CD14-positive monocyte (primary cell): ENCODE results near the gene MACF1. TPM values are rescaled to one million over a fixed set of nuclear protein-coding genes. Genes with fewer than 3 reads are reported as not detected.

Experiments used
- DNase-seq, 3 donors: peaks; one replicate each; pipeline ENCODE4 v3.0.0-alpha.2; 2011 to 2022
- H2AFZ ChIP-seq: 2 replicates; pipeline ENCODE4 v1.6.0; 2012; ENCODE audit warnings: mild to moderate bottlenecking, low read depth, low read length, inconsistent platforms; ENCODE audit not compliant: insufficient read depth, poor library complexity, severe bottlenecking
- H3K27ac ChIP-seq, 2 donors: 1 replicate in 1 of 2; 2 replicates in 1 of 2; pipeline ENCODE4 v1.5.1; 2012 to 2013; ENCODE audit warnings: low read length in 2 of 2, control low read depth in 1 of 2, inconsistent platforms in 1 of 2, low read depth in 1 of 2, mild to moderate bottlenecking in 1 of 2
- H3K27me3 ChIP-seq, 2 donors: one replicate each; pipeline versions ENCODE4 v1.6.0 to v1.6.1; 2011 to 2013; ENCODE audit warnings: low read length in 2 of 2; ENCODE audit not compliant: control insufficient read depth in 2 of 2, insufficient read depth in 2 of 2
- H3K36me3 ChIP-seq, 2 donors: replicated peaks in 1 of 2; 1 replicate in 1 of 2; 2 replicates in 1 of 2; pipeline versions ENCODE4 v1.5.1 to v1.6.1; 2012 to 2013; ENCODE audit warnings: low read length in 2 of 2, control low read depth in 1 of 2, inconsistent platforms in 1 of 2, mild to moderate bottlenecking in 1 of 2; ENCODE audit not compliant: insufficient read depth in 2 of 2, control insufficient read depth in 1 of 2
- H3K4me1 ChIP-seq, 2 donors: 1 replicate in 1 of 2; 2 replicates in 1 of 2; pipeline versions ENCODE4 v1.5.1 to v1.6.1; 2012 to 2013; ENCODE audit warnings: low read length in 2 of 2, control low read depth in 1 of 2, inconsistent platforms in 1 of 2, mild to moderate bottlenecking in 1 of 2, moderate library complexity in 1 of 2; ENCODE audit not compliant: insufficient read depth in 2 of 2, control insufficient read depth in 1 of 2
- H3K4me2 ChIP-seq: replicated peaks from 2 replicates; pipeline ENCODE3; 2012; ENCODE audit warnings: low read length, moderate library complexity, mild to moderate bottlenecking; ENCODE audit not compliant: poor library complexity, severe bottlenecking; ENCODE audit errors: extremely low read depth
- H3K4me3 ChIP-seq, 3 experiments: fragments of 200-600 bp in 1 of 3; sonication (generic) in 1 of 3; replicated peaks in 1 of 3; 1 replicate in 2 of 3; 2 replicates in 1 of 3; pipeline ENCODE4 v1.5.1; 2011 to 2013; ENCODE audit warnings: low read length in 3 of 3, mild to moderate bottlenecking in 3 of 3, control low read depth in 2 of 3, low read depth in 2 of 3, inconsistent platforms in 1 of 3, moderate library complexity in 1 of 3
- H3K79me2 ChIP-seq: 2 replicates; pipeline ENCODE4 v1.6.0; 2012; ENCODE audit warnings: mild to moderate bottlenecking, control low read depth, inconsistent platforms, low read length, moderate library complexity; ENCODE audit not compliant: insufficient read depth
- H3K9ac ChIP-seq: 2 replicates; pipeline ENCODE4 v1.6.0; 2017; ENCODE audit warnings: low read length, mild to moderate bottlenecking; ENCODE audit not compliant: insufficient read depth, poor library complexity, severe bottlenecking
- H3K9me3 ChIP-seq, 2 donors: replicated peaks in 1 of 2; 1 replicate in 1 of 2; 2 replicates in 1 of 2; pipeline versions ENCODE4 v1.5.1 to v1.6.1; 2012 to 2013; ENCODE audit warnings: low read length in 2 of 2, control low read depth in 1 of 2; ENCODE audit not compliant: control insufficient read depth in 1 of 2, insufficient read depth in 1 of 2
- H4K20me1 ChIP-seq: 2 replicates; pipeline ENCODE4 v1.6.0; 2012; ENCODE audit warnings: mild to moderate bottlenecking, low read length, control low read depth, moderate library complexity; ENCODE audit not compliant: insufficient read depth
- H3K27ac Mint-ChIP-seq, 7 donors: one replicate each; pipeline ENCODE4 v1.8.0; 2020; ENCODE audit warnings: mild to moderate bottlenecking in 7 of 7, mixed read lengths in 7 of 7, moderate library complexity in 6 of 7, inconsistent platforms in 2 of 7
- H3K27me3 Mint-ChIP-seq, 3 donors: one replicate each; pipeline ENCODE4 v1.8.0; 2021 to 2022; ENCODE audit warnings: low read depth in 3 of 3, mild to moderate bottlenecking in 3 of 3, mixed read lengths in 3 of 3, moderate library complexity in 3 of 3, inconsistent platforms in 1 of 3
- H3K36me3 Mint-ChIP-seq, 2 donors: one replicate each; pipeline ENCODE4 v1.8.0; 2020; ENCODE audit warnings: mixed read lengths in 2 of 2, inconsistent platforms in 1 of 2, mild to moderate bottlenecking in 1 of 2
- H3K4me1 Mint-ChIP-seq: one replicate; pipeline ENCODE4 v1.8.0; 2020; ENCODE audit warnings: mild to moderate bottlenecking, mixed read lengths
- H3K4me3 Mint-ChIP-seq, 2 donors: one replicate each; pipeline ENCODE4 v1.8.0; 2020; ENCODE audit warnings: mild to moderate bottlenecking in 2 of 2, mixed read lengths in 2 of 2, moderate library complexity in 1 of 2
- H3K9me3 Mint-ChIP-seq, 7 donors: one replicate each; pipeline ENCODE4 v1.8.0; 2020 to 2022; ENCODE audit warnings: mixed read lengths in 7 of 7, mild to moderate bottlenecking in 6 of 7, moderate library complexity in 6 of 7, inconsistent platforms in 2 of 7
- WGBS: methylation state at CpG from one replicate; pipeline ENCODE4 v1.1.5; 2013; ENCODE audit warnings: missing lambda C conversion rate; ENCODE audit not compliant: insufficient coverage; 5-methylcytosine and 5-hydroxymethylcytosine counted together
- intact Hi-C, 2 donors: fragments of 100-400 bp; cut with micrococcal nuclease; formaldehyde crosslinking; loops; one replicate each; pipeline versions ENCODE4 v1.15.0 to v1.15.1; 2023
- polyA plus RNA-seq, 3 donors: library from polyadenylated mRNA; depleted of rRNA in 1 of 3; unstranded in 2 of 3; stranded (reverse) in 1 of 3; fragments of 300-500 nt in 2 of 3; fragments of >200 nt in 1 of 3; fragmentation: Illumina TruSeq in 2 of 3; gene quantifications; 1 replicate in 2 of 3; 2 replicates in 1 of 3; pipeline ENCODE4 v1.2.3, GENCODE V29; 2012 to 2021
- TF ChIP-seq, protein P1 (sequence below): fragments of 200-600 bp; IDR thresholded peaks from one replicate; pipeline ENCODE4 v1.8.0; 2022; ENCODE audit warnings: antibody characterized with exemption, mild to moderate bottlenecking

MACF1 gene
- polyA plus RNA-seq, 3 donors = 3.4 to 36.8 (median 4.5) TPM

DNA sequence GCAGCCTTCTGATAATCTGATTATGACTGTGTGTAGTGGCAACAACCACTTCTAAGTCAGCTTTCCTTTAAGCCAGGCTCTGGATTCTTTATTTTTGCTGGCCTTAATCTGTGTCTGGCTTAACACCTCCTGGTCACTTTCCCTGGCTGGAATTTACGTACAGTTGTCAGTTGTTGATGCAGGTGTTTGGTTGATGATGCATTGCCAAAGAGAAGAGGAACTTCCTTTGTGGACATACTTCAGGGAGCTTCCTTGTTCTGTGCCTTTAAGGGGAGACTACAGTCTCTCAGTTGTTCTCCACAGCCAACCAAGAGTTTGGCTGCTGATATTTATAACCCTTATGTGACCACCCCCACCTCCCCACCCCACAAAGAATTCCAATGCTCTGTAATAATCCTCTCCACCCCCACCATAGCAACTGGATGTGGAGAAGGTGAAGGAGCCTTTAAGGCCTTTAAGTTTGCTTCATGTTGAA is 190.9 kb downstream of the MACF1 start:
- DNase-seq = peak in 2 of 3 donors; percentile 45 to 69
- peak overlapping the region in 1 of 2 donors; percentile 52 for H3K27ac ChIP-seq
- H3K36me3 Mint-ChIP-seq = peaks cover 18 to 21% of the 10 kb centered on the region in 2 donors
- H3K27ac Mint-ChIP-seq = peak overlapping the region in 5 of 7 donors; percentile 33 to 79 (median 62)
- peaks cover 79% of the 10 kb centered on the region for H3K79me2 ChIP-seq
- intact Hi-C loops = no loop called here
- H3K27me3 ChIP-seq = no peaks in the 10 kb centered on the region
- H3K4me1 Mint-ChIP-seq = peaks cover 51% of the 10 kb centered on the region
- TF ChIP-seq, protein P1, sequence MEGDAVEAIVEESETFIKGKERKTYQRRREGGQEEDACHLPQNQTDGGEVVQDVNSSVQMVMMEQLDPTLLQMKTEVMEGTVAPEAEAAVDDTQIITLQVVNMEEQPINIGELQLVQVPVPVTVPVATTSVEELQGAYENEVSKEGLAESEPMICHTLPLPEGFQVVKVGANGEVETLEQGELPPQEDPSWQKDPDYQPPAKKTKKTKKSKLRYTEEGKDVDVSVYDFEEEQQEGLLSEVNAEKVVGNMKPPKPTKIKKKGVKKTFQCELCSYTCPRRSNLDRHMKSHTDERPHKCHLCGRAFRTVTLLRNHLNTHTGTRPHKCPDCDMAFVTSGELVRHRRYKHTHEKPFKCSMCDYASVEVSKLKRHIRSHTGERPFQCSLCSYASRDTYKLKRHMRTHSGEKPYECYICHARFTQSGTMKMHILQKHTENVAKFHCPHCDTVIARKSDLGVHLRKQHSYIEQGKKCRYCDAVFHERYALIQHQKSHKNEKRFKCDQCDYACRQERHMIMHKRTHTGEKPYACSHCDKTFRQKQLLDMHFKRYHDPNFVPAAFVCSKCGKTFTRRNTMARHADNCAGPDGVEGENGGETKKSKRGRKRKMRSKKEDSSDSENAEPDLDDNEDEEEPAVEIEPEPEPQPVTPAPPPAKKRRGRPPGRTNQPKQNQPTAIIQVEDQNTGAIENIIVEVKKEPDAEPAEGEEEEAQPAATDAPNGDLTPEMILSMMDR = no peak
- no peaks in the 10 kb centered on the region for H3K9me3 Mint-ChIP-seq
- peaks cover 8 to 22% of the 10 kb centered on the region in 2 donors for H3K36me3 ChIP-seq
- no peak overlapping the region for H3K4me3 Mint-ChIP-seq
- no peak overlapping the region for H3K9ac ChIP-seq
- peaks cover 37 to 55% of the 10 kb centered on the region in 2 donors for H3K4me1 ChIP-seq
- H2AFZ ChIP-seq = no peak overlapping the region
- WGBS = no CpG with 5 or more reads among the region's 1 CpG
- no peaks in the 10 kb centered on the region for H3K27me3 Mint-ChIP-seq
- H3K9me3 ChIP-seq = no peaks in the 10 kb centered on the region
- H3K4me3 ChIP-seq = peak overlapping the region in 1 of 3 experiments; percentile 16
- peak overlapping the region; percentile 23 for H3K4me2 ChIP-seq
- H4K20me1 ChIP-seq = peaks cover 52% of the 10 kb centered on the region

DNA sequence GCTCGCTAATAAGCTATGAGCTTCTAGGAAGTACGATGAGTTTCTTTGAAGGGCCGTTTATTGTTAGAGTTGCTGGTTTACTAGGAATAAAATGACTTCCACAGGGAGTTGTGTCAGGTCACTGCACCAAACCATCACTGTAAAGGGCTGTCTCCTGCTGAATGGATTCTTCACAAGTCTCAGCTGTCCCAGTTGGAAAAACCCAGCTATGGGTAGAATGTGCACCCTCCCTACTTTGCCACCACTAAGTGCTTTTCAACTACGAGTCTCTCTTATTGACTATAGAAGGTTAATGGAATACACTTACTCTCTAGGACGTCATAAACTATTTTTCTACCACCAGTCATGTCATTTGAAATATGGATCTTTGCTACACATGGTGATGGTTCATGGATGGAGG is 192.2 kb downstream of the MACF1 start:
- peaks cover 47% of the 10 kb centered on the region for H4K20me1 ChIP-seq
- intact Hi-C loops = no loop called here
- TF ChIP-seq, protein P1 = no peak
- no peaks in the 10 kb centered on the region for H3K9me3 Mint-ChIP-seq
- WGBS = no CpG with 5 or more reads among the region's 5 CpGs
- peaks cover 51% of the 10 kb centered on the region for H3K4me1 Mint-ChIP-seq
- H3K4me3 ChIP-seq = no peak overlapping the region
- H3K36me3 ChIP-seq = peaks cover under 1 to 11% of the 10 kb centered on the region in 2 donors
- H3K4me2 ChIP-seq = no peak overlapping the region
- H3K36me3 Mint-ChIP-seq = peaks cover 13 to 18% of the 10 kb centered on the region in 2 donors
- H3K4me3 Mint-ChIP-seq = no peak overlapping the region
- H3K79me2 ChIP-seq = peaks cover 82% of the 10 kb centered on the region
- DNase-seq = no peak
- no peak overlapping the region for H2AFZ ChIP-seq
- no peaks in the 10 kb centered on the region for H3K9me3 ChIP-seq
- no peak overlapping the region for H3K9ac ChIP-seq
- no peak overlapping the region for H3K27ac ChIP-seq
- H3K4me1 ChIP-seq = peaks cover 37 to 55% of the 10 kb centered on the region in 2 donors
- no peaks in the 10 kb centered on the region for H3K27me3 ChIP-seq
- no peak overlapping the region for H3K27ac Mint-ChIP-seq
- no peaks in the 10 kb centered on the region for H3K27me3 Mint-ChIP-seq
